NB4 (cell line): ENCODE measurements around the gene CDH13.

Experiments
- DNase-seq: peaks from one replicate; pipeline ENCODE4 v3.0.0; 2010; ENCODE audit warnings: low read depth
- H3K4me3 ChIP-seq: one replicate; pipeline ENCODE4 v1.5.1; 2011; ENCODE audit warnings: mild to moderate bottlenecking, low read depth, low read length, moderate library complexity
- MAX ChIP-seq: IDR thresholded peaks from 2 replicates; pipeline ENCODE4 v1.6.1; 2011; ENCODE audit warnings: low read depth, low read length
- MYC ChIP-seq: IDR thresholded peaks from 2 replicates; pipeline ENCODE4 v1.6.1; 2011; ENCODE audit warnings: low read depth, low read length
- POLR2A ChIP-seq: IDR thresholded peaks from 2 replicates; pipeline ENCODE4 v1.6.1; 2011; ENCODE audit warnings: mild to moderate bottlenecking; ENCODE audit not compliant: insufficient read length; ENCODE audit errors: extremely low read depth
- TF ChIP-seq, protein P1 (sequence below): IDR thresholded peaks from one replicate; pipeline ENCODE4 v1.5.1; 2012; ENCODE audit warnings: low read depth, low read length

The CDH13 gene

GRCh38 chr16:82864332-82865040, 237.7 kb downstream of the CDH13 start:
- H3K4me3 ChIP-seq = no peak overlapping the region
- TF ChIP-seq POLR2A (no peak), MYC (no peak), MAX (no peak)
- TF ChIP-seq, protein P1, sequence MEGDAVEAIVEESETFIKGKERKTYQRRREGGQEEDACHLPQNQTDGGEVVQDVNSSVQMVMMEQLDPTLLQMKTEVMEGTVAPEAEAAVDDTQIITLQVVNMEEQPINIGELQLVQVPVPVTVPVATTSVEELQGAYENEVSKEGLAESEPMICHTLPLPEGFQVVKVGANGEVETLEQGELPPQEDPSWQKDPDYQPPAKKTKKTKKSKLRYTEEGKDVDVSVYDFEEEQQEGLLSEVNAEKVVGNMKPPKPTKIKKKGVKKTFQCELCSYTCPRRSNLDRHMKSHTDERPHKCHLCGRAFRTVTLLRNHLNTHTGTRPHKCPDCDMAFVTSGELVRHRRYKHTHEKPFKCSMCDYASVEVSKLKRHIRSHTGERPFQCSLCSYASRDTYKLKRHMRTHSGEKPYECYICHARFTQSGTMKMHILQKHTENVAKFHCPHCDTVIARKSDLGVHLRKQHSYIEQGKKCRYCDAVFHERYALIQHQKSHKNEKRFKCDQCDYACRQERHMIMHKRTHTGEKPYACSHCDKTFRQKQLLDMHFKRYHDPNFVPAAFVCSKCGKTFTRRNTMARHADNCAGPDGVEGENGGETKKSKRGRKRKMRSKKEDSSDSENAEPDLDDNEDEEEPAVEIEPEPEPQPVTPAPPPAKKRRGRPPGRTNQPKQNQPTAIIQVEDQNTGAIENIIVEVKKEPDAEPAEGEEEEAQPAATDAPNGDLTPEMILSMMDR = no peak
- DNase-seq = no peak

DNA sequence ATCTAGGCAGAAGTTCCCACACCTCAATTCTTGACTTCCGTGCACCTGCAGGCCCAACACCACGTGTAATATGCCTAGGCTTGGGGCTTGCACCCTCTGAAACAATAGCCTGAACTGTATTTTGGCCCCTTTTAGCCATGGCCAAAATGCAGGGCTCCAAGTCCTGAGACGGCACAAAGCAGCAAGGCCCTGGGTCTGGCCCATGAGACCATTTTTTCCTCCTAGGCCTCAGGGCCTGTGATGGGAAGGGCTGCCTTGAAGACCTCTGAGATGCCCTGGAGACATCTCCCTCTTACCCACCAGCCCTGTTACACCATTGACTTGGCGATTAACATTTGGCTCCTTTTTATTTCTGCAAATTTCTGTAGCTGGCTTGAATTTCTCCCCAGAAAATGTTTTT, 238.6 kb downstream of the CDH13 start:
- no peak overlapping the region for H3K4me3 ChIP-seq
- TF ChIP-seq, protein P1 = no peak
- TF ChIP-seq POLR2A (no peak), MYC (no peak), MAX (no peak)
- DNase-seq = no peak

GRCh38 chr16:82867485-82867884, 240.7 kb downstream of the CDH13 start:
- no peak for DNase-seq
- no peak overlapping the region for H3K4me3 ChIP-seq
- no peak for TF ChIP-seq POLR2A
- no peak for TF ChIP-seq MYC
- TF ChIP-seq, protein P1 = no peak
- no peak for TF ChIP-seq MAX

- TF ChIP-seq POLR2A (no peak), MAX (no peak), MYC (no peak)
- TF ChIP-seq, protein P1 = no peak
- no peak overlapping the region for H3K4me3 ChIP-seq
- DNase-seq = no peak
These were observed 247.5 kb downstream of the CDH13 start for GRCh38 chr16:82874271-82874670.

DNA sequence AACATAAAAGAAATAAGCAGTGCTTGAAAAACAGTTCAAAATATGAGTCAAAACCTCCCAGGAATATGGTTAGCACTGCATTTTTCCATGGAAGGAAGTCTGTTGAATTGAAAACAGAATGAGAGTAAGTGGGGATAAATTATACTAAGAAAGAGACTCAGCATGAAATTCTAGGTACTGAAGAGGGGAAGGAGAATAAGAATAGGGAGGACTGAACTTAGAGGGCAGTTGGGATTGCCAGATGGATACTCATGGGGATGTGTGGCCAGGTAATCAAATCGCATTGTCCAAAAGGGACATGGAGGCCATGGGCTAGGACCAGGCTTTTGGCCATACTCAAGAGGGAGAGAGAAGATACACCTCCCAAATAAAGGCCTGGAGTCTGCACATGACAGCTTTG, 247.9 kb downstream of the CDH13 start:
- no peak overlapping the region for H3K4me3 ChIP-seq
- DNase-seq = no peak
- TF ChIP-seq, protein P1 = no peak
- no peak for TF ChIP-seq POLR2A
- TF ChIP-seq MYC = no peak
- no peak for TF ChIP-seq MAX
